ENCODE results near the gene DTD1. TPM values are rescaled to one million over a fixed set of nuclear protein-coding genes. Genes with fewer than 3 reads are reported as not detected.

Gene DTD1
- total and polyA plus RNA-seq, 2 of the 13 experiments (the other 11 are each of a cell fraction or from before 2014, with no cell fraction given) = 41.2 to 79.3 TPM

- in situ Hi-C loops (cut with HindIII; ENCODE audit: extremely low pct_ligation_motif_present, low pct_unique_long_range_greater_than_20kb) (no loop called here), intact Hi-C loops (cut with micrococcal nuclease; ENCODE audit: unreplicated experiment) (no loop called here)
- ChIA-PET POLR2A (interaction anchor here (1.8 kb wide), 1 partner anchor 14 kb away, joined by 15 read pairs; no protein-coding TSS in a partner anchor), CTCF (ENCODE audit: low intra/inter-chr PET ratio, low total read pairs) (no interaction called here)
- ATAC-seq (no peak), DNase-seq (ENCODE audit: low spot score) (no peak), FAIRE-seq (no peak)
- peak; percentile 68 for TF ChIP-seq RBM22 (optimal IDR thresholded peaks at IDR 0.05; ENCODE audit: low read length)
- TF ChIP-seq MAFF (IDR thresholded peaks at IDR 0.05; ENCODE audit: low read depth, low read length) = no peak
- TF ChIP-seq ZNF615 (CRISPR knock-in tag; IDR thresholded peaks at IDR 0.05; ENCODE audit: borderline replicate concordance) = 0 out of 2 replicates have a peak, but pooled peaks have one; percentile 52
- Histone ChIP-seq H4K20me1 (ENCODE audit: insufficient read depth, low read length) (no peaks in the 10 kb centered on the region), H3K9ac (ENCODE audit: insufficient read depth, low read depth, low read length) (no peak overlapping the region), H3K27ac (ENCODE audit: extremely low read length, insufficient read depth, low read length) (no peak overlapping the region), H2AFZ (ENCODE audit: low read length) (no peak overlapping the region), H3K4me2 (ENCODE audit: low read depth, low read length) (no peak overlapping the region), H3K4me1 (ENCODE audit: insufficient read depth, low read length) (peaks cover 31% of the 10 kb centered on the region), H3K4me3 (replicated peaks in 1 of 3; ENCODE audit: insufficient read depth in 1 of 3, low read depth in 2 of 3, low read length in 3 of 3) (no peak overlapping the region), H3K36me3 (replicated peaks in 1 of 2; ENCODE audit: control insufficient read depth in 1 of 2, insufficient read depth in 2 of 2, low read length in 2 of 2) (peaks cover 0 to 12% of the 10 kb centered on the region in 2 experiments; a peak in 1 of 5 replicates), H3K79me2 (ENCODE audit: insufficient read depth, low read length) (peaks cover 24% of the 10 kb centered on the region), H3K9me3 (ENCODE audit: low read length) (no peaks in the 10 kb centered on the region), H3K27me3 (ENCODE audit: control insufficient read depth in 1 of 2, insufficient read depth in 2 of 2, low read length in 2 of 2) (no peaks in the 10 kb centered on the region; a peak in 1 of 5 replicates)
- BruUV-seq (replicated peaks) = no TSS peak
- WGBS (ENCODE audit: low lambda C conversion rate) = 96% methylated on average over 2 of the region's 2 CpGs
Observed at GRCh38 chr20:18571009-18571408, 16.8 kb upstream of the DTD1 start.

GRCh38 chr20:18571578-18571977, 16.3 kb upstream of the DTD1 start:
- Histone ChIP-seq H3K4me1 (ENCODE audit: insufficient read depth, low read length) (peaks cover 28% of the 10 kb centered on the region), H3K4me3 (replicated peaks in 1 of 3; ENCODE audit: insufficient read depth in 1 of 3, low read depth in 2 of 3, low read length in 3 of 3) (no peak overlapping the region), H4K20me1 (ENCODE audit: insufficient read depth, low read length) (no peaks in the 10 kb centered on the region), H3K36me3 (replicated peaks in 1 of 2; ENCODE audit: control insufficient read depth in 1 of 2, insufficient read depth in 2 of 2, low read length in 2 of 2) (peaks cover 0 to 12% of the 10 kb centered on the region in 2 experiments; a peak in 1 of 5 replicates), H3K4me2 (ENCODE audit: low read depth, low read length) (no peak overlapping the region), H3K27ac (ENCODE audit: extremely low read length, insufficient read depth, low read length) (no peak overlapping the region), H3K9me3 (ENCODE audit: low read length) (no peaks in the 10 kb centered on the region), H3K27me3 (ENCODE audit: control insufficient read depth in 1 of 2, insufficient read depth in 2 of 2, low read length in 2 of 2) (no peaks in the 10 kb centered on the region; a peak in 1 of 5 replicates), H2AFZ (ENCODE audit: low read length) (no peak overlapping the region), H3K79me2 (ENCODE audit: insufficient read depth, low read length) (peaks cover 23% of the 10 kb centered on the region), H3K9ac (ENCODE audit: insufficient read depth, low read depth, low read length) (no peak overlapping the region)
- no peak for ATAC-seq
- no peak for DNase-seq (ENCODE audit: low spot score)
- intact Hi-C loops (cut with micrococcal nuclease; ENCODE audit: unreplicated experiment) (no loop called here), in situ Hi-C loops (cut with HindIII; ENCODE audit: extremely low pct_ligation_motif_present, low pct_unique_long_range_greater_than_20kb) (no loop called here)
- BruUV-seq (replicated peaks) = no TSS peak
- CTCF ChIA-PET (ENCODE audit: low intra/inter-chr PET ratio, low total read pairs) = no interaction called here
- 97% methylated on average over 2 of the region's 2 CpGs for WGBS (ENCODE audit: low lambda C conversion rate)
- no peak for FAIRE-seq
- TF ChIP-seq STAT5B (CRISPR knock-in tag; IDR thresholded peaks at IDR 0.05) = no peak
- no peak for TF ChIP-seq NFAT5 (CRISPR knock-in tag; IDR thresholded peaks at IDR 0.05)
- no peak for TF ChIP-seq HOXA3 (CRISPR knock-in tag; IDR thresholded peaks at IDR 0.05)
- POLR2A ChIA-PET = interaction anchor here (1.3 to 1.8 kb wide), 2 partner anchors 14 to 64 kb away, joined by 7 to 15 read pairs; partner anchors contain the start of gene SEC23B
